Femur (tissue), 1 donor: ENCODE measurements around the gene PKD2L1.
A peak's percentile ranks its signal among the peaks of the same experiment; 100 is the strongest.
"Not testable (repeated sequence)": the region's sequence is repeated elsewhere in the genome, so short reads cannot be mapped to it uniquely, and the experiment has no call there.

Experiments
- DNase-seq: peaks from one replicate; pipeline ENCODE4 v3.0.0-alpha.2; 2017

Gene PKD2L1

GRCh38 chr10:100330079-100330478 lies at the start of gene PKD2L1:
TSS of gene PKD2L1 (minus strand) at chr10:100330228. CDS start at chr10:100330103, 125 bp downstream.
- DNase-seq = no peak

- no peak for DNase-seq
Measured at GRCh38 chr10:100377830-100378229, 47.8 kb upstream of the PKD2L1 start.

- not testable (repeated sequence) for DNase-seq
Measured at GRCh38 chr10:100376656-100377055, 46.6 kb upstream of the PKD2L1 start.

- not testable (repeated sequence) for DNase-seq
Measured at GRCh38 chr10:100374677-100375353, 44.8 kb upstream of the PKD2L1 start.

GRCh38 chr10:100374200-100374655 lies 44.2 kb upstream of the PKD2L1 start:
- DNase-seq = no peak

GRCh38 chr10:100373298-100374199 lies 43.5 kb upstream of the PKD2L1 start:
- DNase-seq = peak; percentile 99

- DNase-seq = no peak
Measured at GRCh38 chr10:100372415-100373297, 42.6 kb upstream of the PKD2L1 start.

GRCh38 chr10:100371482-100372027 lies 41.5 kb upstream of the PKD2L1 start:
- DNase-seq = no peak

GRCh38 chr10:100370714-100371481 lies 40.9 kb upstream of the PKD2L1 start:
- peak; percentile 89 for DNase-seq

- DNase-seq = no peak
Measured at GRCh38 chr10:100368721-100369120, 38.7 kb upstream of the PKD2L1 start.

- DNase-seq = peak; percentile 43
Measured at GRCh38 chr10:100364735-100365391, 34.8 kb upstream of the PKD2L1 start.

GRCh38 chr10:100364175-100364574 lies 34.1 kb upstream of the PKD2L1 start:
- DNase-seq = no peak

- no peak for DNase-seq
Measured at GRCh38 chr10:100362570-100363496, 32.8 kb upstream of the PKD2L1 start.

GRCh38 chr10:100360234-100360633 lies 30.2 kb upstream of the PKD2L1 start:
- DNase-seq = no peak

- no peak for DNase-seq
Measured at GRCh38 chr10:100359529-100360150, 29.6 kb upstream of the PKD2L1 start.

- no peak for DNase-seq
Measured at GRCh38 chr10:100359030-100359432, 29.0 kb upstream of the PKD2L1 start.

GRCh38 chr10:100357059-100357858 lies 27.2 kb upstream of the PKD2L1 start:
- DNase-seq = no peak
